Stimulated activated CD4-positive, alpha-beta T cell treated with anti-CD3 and anti-CD28 coated beads, Interleukin-4, amount 100 ng/mL, for 1 hour (primary cell): ENCODE results near the gene HSD17B2.
"Not testable (repeated sequence)": the region's sequence is repeated elsewhere in the genome, so short reads cannot be mapped to it uniquely, and the experiment has no call there.

Source experiments
- DNase-seq: peaks from one replicate; pipeline ENCODE4 v3.0.0-alpha.2; 2020

The HSD17B2 gene

DNA sequence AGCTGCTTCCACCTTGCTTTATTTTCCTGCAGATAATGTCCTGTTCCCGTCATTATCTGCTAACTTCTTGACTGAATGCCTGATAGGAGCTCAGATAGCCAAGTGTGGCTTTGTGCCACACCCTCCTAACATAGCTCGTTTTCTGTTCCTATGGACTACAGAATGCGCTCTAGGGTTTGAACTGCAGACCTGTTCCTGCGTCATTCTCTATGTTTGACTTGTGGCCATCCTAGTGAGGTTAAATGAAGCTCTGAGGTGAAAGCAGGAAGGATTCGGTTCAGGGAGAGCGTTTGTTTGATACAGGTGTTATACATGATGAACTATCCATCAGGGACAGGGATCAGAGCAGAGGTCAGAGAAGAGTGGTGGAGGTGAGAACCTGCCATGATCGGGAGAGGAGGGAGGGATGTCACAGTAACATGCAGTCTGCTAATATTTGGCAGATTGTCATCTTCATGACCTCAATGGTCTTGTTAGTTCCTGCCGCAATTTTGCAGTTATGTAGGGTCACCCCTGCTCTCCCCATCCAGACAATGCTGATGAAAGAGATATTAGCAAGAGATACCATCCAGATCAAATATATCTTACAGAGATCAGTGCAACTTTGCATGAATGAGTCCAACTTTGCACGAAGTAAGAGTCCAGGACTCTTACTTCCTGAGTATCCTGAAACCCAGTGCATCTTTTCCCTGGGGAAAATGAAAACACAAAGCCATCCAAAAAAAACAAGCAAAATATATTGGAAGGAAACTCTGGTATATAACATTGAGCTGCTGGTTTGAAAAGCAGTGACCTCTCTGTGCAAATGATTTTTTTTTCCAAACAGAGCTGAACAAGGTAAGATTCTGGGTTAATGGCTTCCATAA, 102.1 kb downstream of the HSD17B2 start:
- DNase-seq: no peak

DNA sequence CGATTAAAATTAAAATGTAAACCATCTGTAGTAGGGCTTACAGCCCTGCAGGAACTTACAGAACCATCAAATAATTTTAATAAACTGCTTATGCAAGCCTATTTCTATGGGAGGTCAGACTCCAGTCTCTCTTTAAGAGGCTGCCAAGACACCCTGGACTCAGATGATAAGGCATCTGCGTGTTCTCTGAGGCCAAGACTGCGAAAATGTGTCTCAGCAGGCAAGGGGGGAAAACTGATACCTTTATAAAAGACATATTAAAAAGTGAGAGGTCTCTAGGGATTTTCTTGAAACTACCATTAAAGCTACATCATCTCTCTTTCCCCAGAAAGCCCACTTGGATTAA, 102.7 kb downstream of the HSD17B2 start:
- no peak for DNase-seq

DNA sequence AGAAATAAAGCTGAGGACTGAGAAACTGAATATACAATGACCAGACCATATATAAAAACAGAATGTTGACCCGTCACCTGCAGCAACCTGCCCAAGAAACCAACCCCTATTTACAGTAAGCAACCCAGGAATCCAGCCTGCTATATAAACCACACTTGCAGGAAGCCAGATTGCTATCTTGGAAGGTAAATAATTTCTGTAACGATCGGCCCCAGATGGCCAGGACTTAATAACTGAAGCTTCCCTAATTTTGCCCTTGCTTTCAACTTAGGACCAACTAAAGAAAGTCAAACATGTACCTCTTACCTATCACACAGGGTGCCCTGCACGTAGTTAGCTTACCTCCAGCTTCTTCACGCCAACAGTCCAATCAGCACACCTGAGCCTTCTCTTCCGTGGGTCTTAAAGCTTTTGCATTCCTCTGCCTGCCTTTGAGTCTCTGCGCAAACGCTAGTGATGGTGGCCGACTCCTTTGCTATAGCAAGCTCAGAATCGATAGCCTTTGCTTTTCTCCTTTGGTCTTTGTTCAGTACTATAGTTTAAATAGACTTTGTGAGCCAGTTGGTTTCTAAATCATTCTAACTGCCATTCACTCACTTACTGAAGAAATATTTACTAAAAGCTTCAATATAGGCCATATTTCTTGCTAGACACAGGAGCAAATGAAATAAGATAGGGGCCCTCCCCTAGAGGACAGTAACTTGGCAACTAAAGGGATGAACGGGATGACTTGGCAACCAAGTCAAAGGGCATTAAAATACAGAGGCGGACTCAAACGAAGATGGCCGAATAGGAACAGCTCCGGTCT, 103.6 kb downstream of the HSD17B2 start:
- DNase-seq: no peak

DNA sequence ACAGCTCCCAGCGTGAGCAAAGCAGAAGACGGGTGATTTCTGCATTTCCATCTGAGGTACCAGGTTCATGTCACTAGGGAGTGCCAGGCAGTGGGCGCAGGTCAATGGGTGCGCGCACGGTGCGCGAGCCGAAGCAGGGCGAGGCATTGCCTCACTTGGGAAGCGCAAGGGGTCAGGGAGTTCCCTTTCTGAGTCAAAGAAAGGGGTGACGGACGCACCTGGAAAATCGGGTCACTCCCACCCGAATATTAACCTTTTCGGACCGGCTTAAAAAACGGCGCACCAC, 104.2 kb downstream of the HSD17B2 start:
- not testable (repeated sequence) for DNase-seq

DNA sequence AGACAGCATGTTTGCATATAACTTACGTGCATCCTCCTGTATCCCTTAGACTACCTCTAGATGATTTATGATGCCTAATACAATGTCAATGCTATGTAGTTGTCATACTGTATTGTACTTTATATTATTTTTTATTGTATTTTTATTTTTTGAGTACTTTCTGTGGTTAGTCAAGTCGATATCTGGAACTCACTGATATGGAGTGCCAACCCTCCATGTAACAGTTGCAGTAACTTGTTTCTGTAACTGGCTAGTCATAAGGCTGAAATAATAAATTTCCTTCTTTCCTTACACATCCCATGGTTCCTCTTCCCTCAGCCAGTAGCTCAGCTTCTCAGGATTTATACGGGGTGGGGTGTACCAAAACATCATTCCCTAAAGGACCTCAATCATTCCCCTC, 111.5 kb downstream of the HSD17B2 start:
- no peak for DNase-seq

DNA sequence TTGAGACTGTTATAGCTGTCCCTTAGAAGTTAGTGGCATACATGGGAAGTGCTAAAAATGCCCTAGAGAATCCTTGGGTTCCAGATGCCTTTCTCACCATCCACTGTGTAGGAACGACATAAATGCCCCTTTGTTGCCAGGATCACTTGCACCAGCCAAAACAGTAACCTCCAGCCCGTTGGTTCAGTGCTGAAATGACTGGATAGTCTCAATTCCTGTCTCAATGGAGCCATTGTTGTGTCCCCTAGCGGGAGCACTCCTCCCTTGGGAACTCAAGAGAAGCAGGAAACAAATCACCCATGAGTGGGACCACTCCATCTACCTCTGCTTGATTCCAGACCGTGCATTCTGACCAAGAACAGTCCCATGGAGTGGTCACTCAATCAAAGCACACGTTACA, 111.9 kb downstream of the HSD17B2 start:
- no peak for DNase-seq

DNA sequence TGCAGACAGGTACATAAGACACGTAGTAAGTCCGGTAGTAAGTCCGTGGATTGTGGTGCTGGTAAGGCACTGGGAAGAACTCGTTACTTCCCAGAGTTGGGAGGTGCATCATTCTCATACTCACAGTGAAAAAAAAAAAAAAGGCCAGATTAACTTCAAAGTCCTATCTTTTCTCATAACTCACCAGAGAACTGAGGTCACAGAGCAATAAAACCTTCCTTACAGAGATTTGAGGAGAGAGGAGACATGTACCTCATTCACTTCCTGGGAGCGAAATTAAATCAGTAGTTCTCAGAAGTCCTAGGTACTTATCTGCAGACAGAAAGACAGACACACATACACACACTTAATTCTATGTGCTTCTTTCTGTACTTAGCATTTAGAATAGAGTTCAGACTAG, 112.5 kb downstream of the HSD17B2 start:
- no peak for DNase-seq
